Measurements from ENCODE around the gene CHD6.

CHD6 gene, protein sequence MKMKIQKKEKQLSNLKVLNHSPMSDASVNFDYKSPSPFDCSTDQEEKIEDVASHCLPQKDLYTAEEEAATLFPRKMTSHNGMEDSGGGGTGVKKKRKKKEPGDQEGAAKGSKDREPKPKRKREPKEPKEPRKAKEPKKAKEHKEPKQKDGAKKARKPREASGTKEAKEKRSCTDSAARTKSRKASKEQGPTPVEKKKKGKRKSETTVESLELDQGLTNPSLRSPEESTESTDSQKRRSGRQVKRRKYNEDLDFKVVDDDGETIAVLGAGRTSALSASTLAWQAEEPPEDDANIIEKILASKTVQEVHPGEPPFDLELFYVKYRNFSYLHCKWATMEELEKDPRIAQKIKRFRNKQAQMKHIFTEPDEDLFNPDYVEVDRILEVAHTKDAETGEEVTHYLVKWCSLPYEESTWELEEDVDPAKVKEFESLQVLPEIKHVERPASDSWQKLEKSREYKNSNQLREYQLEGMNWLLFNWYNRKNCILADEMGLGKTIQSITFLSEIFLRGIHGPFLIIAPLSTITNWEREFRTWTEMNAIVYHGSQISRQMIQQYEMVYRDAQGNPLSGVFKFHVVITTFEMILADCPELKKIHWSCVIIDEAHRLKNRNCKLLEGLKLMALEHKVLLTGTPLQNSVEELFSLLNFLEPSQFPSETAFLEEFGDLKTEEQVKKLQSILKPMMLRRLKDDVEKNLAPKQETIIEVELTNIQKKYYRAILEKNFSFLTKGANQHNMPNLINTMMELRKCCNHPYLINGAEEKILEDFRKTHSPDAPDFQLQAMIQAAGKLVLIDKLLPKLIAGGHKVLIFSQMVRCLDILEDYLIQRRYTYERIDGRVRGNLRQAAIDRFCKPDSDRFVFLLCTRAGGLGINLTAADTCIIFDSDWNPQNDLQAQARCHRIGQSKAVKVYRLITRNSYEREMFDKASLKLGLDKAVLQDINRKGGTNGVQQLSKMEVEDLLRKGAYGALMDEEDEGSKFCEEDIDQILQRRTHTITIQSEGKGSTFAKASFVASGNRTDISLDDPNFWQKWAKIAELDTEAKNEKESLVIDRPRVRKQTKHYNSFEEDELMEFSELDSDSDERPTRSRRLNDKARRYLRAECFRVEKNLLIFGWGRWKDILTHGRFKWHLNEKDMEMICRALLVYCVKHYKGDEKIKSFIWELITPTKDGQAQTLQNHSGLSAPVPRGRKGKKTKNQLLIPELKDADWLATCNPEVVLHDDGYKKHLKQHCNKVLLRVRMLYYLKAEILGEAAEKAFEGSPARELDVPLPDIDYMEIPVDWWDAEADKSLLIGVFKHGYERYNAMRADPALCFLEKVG (N-terminal part only)

DNA sequence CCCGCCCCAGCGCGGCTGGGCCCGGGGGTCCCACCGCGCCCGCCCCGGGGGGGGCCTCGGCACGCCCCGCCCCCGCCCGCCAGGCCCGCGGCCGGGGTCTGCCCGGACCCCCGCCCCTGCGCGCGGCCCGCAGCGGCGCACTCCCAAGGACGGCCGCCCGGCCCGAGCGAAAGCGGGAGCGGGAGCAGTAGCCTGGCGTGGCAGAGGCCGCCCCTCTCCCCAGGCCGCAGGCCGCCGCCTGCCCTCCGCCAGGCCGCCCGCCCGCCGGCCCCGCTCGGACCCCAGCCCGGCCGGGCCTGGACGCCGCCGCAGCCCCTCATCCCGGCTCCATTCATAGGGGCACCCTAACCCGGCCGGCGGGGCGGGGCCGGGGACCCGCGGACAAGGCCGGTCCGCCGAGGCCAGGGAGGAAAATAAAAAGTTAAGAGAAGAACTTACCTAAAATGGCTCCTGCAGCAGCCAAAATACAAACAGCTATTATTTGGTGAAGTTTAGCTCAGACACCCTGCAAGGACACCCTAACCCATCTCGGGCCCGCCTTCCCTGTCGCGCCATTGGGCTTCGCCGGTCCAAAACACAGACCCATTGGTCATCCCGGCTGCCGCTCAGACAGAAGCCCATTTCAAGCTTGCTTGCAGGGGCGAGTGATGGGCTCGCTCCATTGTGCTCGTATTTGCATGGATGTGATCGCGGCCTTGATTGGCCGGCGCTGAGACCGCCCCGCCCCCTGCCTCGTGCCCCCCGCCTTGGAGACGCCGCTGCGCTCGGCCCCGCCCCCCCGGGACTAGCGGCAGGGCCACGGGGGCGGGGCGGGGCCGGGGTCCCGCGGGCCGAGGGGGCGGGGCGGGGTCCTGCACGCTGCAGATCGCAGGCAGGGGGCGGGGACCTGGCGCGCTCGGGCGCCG lies at the start of gene CHD6:
TSS of gene CHD6 (minus strand) at position 476 of the 905 bp plus-strand sequence. CDS start 67,040 bp downstream, outside the sequence.
- DNase-seq: peak; percentile 99

DNA sequence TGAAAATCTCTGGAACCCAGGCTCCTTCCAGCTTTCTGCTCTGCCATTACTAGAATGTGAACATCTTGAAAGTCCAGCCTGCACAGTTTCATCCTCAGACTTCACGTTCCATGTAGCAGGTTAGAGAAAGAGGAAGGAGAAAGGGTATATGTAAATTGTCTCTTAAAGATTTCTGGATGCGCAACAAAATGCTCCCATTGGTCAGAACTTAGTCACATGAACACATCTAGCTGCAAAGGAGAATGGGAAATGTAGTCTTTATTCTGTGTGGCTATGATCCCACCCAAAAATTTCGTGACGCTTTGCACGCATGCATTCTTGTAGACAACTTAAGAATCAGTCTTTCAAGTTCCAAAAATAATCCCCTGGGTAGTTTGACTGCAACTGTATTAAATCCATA lies 46.4 kb upstream of the CHD6 start:
- DNase-seq: no peak

DNA sequence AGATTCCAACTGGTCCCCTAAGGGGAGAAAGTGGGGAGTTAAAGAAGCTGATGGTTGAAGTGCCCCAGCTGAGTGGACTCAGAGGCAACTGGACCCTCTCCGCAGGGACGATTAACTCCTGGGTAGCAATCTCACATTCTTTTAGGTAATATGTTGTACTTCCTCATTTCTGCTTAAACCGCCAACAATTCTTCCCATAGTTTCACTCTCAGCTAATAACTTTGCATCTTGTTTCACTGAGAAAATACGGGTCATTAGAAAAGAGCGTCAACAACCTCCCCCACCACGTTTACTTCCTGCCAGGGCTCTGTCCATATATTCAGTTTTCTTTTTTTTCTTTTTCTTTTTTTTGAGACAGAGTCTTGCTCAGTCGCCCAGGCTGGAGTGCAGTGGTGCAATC lies 39.5 kb upstream of the CHD6 start:
- DNase-seq: no peak

DNA sequence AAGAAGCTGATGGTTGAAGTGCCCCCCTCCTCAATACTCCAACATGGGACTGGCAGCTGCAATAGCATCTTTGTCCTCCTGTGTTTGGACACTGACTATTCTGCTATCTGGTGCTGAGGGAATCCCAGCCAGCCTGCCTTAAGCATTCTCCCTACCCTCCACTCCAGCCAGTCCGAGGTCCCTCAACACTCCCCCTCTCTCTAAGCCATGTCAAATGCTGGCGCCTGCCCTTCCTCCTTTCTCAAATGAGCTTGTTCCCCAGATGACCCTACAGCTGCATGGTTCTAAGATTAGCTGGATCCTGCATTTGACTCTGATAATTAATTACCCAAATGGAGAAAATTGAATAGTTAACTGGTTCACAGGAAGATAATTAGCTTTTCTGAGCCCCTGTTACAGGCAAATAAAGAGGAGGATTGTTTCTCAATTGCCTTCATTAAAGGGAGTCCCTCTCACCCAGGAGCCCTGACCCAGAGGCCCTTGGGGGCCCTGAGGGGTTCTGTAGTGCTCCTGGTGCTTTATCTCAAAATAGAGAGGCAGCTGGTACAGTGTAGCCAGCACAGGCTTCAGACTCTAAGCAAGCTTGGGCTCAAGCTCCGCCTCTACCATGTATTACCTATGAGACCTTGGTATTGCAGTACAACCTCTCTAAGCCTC lies 37.9 kb upstream of the CHD6 start:
- DNase-seq: no peak

DNA sequence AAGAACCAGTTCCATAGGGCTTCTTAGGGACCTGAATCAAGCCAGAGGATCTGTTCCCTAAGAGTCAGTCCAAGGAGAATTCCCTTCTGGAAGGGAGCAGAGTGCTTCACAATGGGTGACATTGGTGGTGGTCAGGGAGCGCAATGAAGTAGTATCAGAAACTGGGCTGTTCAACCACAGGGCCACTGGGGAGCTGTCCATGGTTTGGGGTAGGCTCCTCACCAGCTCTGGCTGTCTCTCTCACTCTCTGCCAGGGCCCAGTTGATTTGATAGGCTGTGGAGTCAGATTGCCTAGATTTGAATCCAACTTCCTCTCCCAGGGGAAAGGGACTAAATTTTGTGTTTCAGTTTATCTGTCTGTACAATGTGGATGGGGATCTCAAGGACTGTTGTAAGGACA lies 36.7 kb upstream of the CHD6 start:
- no peak for DNase-seq

DNA sequence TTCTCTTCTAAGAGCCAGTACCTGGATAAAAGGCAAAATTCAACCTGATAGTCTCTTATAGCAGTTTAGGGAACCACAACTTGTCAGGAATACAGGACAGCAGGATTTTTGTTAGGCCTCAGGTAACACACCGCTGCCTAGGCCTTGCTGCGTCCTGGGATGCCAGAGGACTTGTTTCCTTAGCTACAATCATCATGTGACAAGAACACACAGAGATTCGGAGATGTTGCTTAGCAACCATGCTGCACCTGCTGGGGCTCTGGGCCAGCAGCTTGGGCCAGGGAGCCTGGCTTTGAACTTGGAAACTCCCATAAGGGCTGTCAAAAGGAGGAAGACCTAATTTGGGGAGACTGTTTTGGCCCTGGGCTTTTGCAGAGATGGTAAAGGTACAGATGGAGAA lies 36.1 kb upstream of the CHD6 start:
- no peak for DNase-seq

DNA sequence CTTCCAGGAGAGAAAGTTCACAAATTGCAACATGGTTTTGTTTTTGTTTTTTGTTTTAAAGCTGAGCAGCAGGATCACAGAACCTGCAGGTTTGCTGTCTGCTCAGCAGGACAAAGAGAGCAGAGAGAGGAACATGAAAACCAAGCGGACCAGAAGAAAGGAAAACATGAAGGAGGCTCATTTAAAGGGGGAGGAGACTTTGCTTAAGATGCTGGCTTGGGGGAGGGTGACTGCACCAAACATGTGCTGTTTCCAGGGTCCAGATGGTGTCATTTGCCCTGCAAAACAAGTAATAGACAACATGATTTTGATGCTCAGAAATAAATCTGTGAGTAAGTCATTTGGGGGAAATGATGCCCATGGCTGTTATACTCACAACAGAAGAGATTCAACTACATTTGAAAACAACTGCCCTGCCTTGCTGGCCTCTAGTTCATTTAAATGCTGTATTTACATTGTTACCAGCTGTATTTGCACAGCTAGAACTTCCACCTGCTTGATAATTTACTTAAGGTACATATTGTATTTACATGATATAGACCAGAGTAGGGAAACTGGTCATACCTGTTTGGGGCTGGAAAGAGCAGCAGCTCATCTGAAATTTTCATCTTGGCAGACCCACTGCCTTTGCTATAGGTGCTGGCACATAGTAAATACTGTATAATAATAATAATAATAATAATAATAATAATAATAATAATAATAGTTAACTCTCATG lies 32.2 kb upstream of the CHD6 start:
- DNase-seq: no peak

DNA sequence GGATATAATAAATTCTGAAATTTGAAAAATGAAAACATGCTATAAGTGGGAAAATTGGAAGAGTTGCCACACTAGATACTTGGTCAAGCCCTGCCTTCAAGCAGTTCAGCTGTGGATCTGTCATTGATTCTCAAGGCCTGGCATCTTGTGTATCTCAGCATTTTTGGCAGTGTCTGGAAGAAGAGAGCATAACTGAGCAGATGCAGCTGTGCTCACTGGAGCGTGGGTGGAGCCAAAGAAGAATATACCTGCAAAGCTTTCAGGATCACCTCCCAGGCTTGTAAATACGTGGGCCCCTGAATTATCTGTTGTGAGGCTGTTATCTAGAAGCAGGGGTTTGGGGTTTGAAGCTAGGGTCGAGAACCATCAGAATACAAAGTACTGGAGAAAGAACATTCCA lies 31.3 kb upstream of the CHD6 start:
- no peak for DNase-seq

DNA sequence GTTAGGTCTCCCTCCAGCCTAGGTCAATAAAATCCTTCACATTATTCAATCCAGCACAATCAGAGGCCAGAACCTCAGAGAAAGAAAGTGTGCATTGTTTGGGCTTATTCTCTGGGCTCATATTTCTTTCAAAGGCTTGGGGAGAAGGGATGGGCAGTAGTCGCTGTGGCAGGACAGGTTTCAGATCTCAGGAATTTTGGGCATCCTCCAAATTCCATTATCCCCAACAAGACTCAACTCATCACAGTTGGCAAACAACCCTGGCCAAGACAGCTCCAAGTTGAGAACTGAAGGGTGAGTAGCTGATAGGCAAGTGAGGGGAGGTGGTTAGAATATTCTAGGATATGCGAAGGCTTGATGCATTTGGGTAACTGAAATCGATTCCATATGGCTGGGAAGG lies 27.2 kb upstream of the CHD6 start:
- DNase-seq: no peak

DNA sequence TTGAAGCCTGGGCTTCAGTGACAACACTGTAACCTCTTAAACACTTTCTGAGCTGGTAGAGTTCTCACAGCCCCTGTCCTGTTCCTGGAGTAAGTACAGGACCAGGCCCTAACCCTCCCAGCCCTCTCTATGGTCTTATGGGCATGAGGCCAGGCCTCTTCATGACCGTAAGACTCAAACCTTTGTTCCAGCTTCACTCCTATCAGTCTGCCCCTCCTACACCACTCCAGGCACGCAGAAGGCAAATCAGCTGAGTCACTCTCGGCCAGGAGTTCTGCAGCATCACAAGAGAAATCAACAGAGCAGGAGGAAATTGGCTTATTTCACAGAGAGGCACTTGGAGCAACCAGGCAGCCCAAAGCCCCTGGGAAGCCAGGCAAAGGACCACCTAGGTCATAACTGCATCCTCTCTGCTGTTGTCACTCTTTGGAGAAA lies 25.3 kb upstream of the CHD6 start:
- DNase-seq: no peak

DNA sequence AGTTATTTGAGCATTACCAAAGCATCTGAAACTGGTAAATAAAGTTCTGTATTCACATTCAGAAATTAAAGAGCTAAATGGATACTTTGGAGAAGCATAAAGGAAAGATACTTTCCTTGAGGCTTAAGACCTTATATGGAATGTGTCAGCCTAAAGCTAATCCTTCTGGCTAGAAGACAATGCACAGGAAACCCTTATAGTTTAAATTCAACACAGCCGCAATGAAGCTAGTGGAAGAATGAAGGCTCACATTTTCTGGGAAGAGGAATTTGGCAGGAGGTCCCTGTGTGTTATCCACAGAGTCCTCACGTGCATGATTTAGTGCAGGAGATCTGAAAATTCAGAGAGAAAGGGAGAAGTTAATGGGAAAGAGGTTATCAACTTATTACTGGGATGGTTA lies 21.5 kb upstream of the CHD6 start:
- no peak for DNase-seq

DNA sequence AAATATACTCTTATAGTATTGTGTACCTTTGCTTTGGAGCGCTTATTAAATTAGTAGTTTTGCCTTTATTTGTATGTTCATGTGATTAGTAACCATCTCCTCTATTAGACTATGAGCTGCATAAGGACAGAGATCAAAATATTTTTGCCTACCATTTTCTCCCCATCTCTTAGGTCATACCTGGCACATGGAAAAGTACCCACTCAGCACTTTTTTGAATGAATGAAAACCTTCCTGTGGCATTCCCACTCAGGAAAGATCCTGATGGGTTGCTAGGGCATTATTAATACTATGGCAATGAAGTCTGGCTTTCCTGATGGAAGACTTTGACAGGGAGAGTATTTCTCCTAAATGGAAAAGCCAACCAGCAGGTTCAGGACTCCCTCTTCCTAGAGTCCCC lies 20.3 kb upstream of the CHD6 start:
- DNase-seq: no peak

DNA sequence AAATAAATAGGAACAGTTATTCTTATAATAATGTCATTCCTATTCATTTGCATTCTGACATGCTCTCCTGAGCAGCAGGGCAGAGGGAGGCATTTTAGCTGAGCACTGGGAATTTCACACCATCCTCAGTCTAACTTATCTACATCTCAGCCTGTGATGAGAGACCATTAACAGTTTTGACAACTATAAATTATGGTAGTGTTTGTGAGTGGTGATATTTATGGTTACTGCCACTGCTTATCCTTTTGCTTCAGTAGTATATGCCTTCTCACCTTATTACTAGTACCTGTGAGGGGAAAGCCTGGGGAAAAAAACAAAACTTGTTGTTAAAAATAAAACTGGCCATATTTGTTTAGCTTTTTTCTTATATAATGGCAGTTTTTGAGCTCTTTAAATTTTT lies 17.0 kb upstream of the CHD6 start:
- DNase-seq: no peak

DNA sequence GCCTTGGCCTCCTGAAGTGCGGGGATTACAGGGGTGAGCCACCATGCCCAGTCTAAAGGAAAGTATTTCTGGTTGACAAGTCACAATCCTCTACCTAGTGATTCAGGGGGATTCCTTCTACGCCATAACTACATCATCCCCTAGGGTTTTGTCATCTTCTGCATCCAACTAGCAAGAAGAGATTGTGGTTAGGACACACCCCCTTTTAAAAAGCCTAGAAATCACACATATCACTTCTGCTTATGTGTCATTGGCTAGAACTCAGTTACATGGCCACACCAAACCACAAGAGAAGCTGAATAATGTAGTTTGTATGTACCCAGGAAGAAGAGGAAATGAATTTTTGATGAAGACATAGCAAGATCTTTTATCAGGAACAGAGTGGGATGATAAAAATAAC lies 14.7 kb upstream of the CHD6 start:
- no peak for DNase-seq

DNA sequence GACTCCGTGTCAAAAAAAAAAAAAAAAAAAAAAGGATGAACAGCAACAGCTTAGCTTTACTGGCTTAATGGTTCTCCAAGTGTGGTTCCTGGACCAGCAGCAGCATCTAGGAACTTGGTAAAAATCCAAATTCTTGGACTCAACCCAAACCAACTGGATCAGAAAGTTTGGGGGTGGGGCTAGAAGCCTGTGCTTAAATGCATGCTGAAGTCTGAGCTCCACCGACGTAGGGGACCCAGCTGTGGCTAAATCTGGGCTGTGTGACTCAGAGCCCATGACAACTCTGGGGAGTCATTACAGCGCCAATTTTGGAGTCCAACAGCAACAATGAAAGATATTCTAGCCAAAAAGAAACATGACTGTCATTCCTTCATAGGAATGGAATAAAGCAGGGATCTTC lies 13.6 kb upstream of the CHD6 start:
- DNase-seq: no peak

DNA sequence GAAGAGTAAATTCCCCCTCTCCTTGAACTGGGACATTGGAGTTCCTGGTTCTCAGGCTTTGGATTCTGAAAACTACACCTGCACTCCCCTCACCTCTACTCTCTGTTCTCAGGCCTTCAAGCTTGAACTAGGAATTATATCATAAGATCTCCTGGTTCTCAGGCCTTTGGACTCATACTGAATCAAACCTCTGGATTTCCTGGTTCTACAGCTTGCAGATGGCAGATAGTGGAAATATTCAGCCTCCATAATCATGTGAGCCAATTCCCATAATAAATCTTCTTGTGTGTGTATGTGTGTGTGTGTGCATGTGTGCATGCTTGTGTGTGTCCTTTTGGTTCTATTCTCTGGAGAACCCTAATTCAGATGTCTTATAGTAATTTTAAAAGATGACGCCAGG lies 12.7 kb upstream of the CHD6 start:
- no peak for DNase-seq

DNA sequence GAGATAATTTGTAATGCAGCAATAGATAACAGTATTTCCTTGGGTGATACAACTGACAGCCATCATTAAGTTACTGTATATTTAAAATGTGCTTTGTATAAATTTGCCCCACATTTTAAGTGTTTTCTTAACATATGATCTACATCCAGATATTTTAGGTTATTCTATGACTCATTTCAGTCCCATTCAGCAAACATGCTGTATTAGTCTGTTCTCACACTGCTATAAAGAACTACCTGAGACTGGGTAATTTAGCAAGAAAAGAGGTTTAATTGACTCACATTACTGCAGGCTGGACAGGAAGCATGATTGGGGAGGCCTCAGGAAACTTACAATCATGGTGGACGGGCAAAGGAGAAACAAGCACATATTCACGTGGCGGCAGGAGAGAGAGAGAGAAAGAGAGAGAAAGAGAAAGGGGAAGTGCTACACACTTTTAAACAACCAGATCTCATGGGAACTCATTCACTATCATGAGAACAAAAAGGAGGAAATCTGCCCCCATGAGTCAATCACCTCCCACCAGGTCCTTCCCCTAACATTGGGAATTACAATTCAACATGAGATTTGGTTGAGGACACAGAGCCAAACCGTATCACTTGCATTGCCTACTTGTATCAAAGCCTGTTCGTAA lies 9.6 kb upstream of the CHD6 start:
- no peak for DNase-seq

DNA sequence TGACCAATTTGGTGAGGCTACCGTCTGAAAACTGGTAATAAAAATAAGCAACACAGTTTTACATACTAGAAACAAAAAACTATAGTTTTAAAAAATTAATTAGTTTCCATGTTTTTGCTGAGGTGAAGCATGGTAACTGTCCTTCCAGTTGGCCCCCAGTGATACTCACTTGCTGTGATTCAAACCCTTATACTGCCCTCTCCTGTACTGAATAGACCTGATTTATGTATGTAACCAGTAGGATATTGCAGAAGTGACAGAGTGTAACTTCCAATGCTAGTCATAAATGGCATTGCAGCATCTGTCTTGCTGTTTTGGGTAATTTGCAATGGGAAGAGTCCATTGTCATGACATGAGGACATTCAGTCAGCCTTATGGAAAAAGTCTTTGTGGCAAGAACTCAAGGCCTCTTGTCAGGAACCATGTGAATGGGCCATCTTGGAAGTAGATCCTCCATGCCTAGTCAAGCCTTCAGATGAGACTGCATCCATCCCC lies 8.9 kb upstream of the CHD6 start:
- DNase-seq: no peak

DNA sequence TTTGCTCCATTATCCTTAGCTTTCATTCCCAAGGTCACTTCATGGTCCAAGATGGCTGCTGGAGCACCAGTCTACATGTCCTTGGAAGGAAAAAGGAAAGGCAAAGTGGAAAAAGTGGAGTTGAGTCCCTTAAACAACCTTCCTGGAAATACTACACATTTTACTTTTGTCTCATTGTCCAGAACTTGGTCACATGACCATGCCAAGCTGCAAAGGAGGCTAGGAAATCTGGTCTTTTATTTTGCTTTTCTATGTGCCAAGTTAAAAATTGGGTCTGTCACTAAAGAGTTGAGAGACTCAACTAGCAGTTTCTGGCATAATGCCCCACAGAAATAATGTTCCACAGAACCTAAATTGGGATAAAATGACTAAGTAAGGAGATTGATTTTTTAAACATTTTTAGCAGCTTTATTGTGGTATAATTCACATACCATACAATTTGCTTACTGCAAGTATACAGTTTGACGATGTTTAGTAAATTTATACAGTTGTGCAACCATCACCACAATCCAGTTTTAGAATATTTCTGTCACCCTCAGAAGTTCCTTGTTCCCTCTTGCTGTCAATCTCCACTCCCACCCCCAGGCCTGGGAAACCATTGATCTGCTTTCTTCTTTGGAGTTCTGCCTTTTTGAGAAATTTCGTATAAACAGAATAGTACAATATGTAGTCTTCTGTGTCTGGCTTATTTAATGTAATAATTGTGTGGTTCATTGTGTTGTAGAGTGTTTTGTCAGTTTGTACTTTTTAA lies 5.6 kb upstream of the CHD6 start:
- no peak for DNase-seq

All from activated CD4-positive, alpha-beta T cell treated with anti-CD3 and anti-CD28 coated beads, Interleukin-2, amount 50 U/mL, for 4 hours (primary cell).